Measurements from ENCODE around the gene ARFGEF3.

The ARFGEF3 gene

GRCh38 chr6:138226700-138227315, 65.1 kb downstream of the ARFGEF3 start:
- DNase-seq: no peak
- Histone ChIP-seq H3K9me3 (no peaks in the 10 kb centered on the region), H3K27me3 (peaks cover 3% of the 10 kb centered on the region; the same call in 1 of the 2 replicates), H3K4me3 (ENCODE audit: low read depth, low read length) (no peak overlapping the region), H3K36me3 (no peaks in the 10 kb centered on the region), H3K4me1 (no peaks in the 10 kb centered on the region)
- no peak for TF ChIP-seq CTCF (IDR thresholded peaks at IDR 0.05; ENCODE audit: low read depth, low read length)

- H3K4me3 ChIP-seq (ENCODE audit: low read depth, low read length): no peak overlapping the region
- TF ChIP-seq CTCF (IDR thresholded peaks at IDR 0.05; ENCODE audit: low read depth, low read length): no peak
- no peak for DNase-seq
- no peaks in the 10 kb centered on the region for H3K36me3 ChIP-seq
- H3K27me3 ChIP-seq: peaks cover 3% of the 10 kb centered on the region; the same call in 1 of the 2 replicates
- H3K4me1 ChIP-seq: no peaks in the 10 kb centered on the region
- no peaks in the 10 kb centered on the region for H3K9me3 ChIP-seq
Measured at GRCh38 chr6:138227316-138227781, 65.6 kb downstream of the ARFGEF3 start.

GRCh38 chr6:138229072-138229471, 67.3 kb downstream of the ARFGEF3 start:
- no peaks in the 10 kb centered on the region for H3K36me3 ChIP-seq
- H3K4me1 ChIP-seq: no peaks in the 10 kb centered on the region
- H3K4me3 ChIP-seq (ENCODE audit: low read depth, low read length): no peak overlapping the region
- no peaks in the 10 kb centered on the region for H3K9me3 ChIP-seq
- no peak for TF ChIP-seq CTCF (IDR thresholded peaks at IDR 0.05; ENCODE audit: low read depth, low read length)
- no peak for DNase-seq
- H3K27me3 ChIP-seq: 0 out of 2 replicates have a peak, but pooled peaks cover 3% of the 10 kb centered on the region

- Histone ChIP-seq H3K9me3 (no peaks in the 10 kb centered on the region), H3K27me3 (0 out of 2 replicates have a peak, but pooled peaks cover 3% of the 10 kb centered on the region), H3K4me1 (no peaks in the 10 kb centered on the region), H3K4me3 (ENCODE audit: low read depth, low read length) (no peak overlapping the region), H3K36me3 (no peaks in the 10 kb centered on the region)
- no peak for TF ChIP-seq CTCF (IDR thresholded peaks at IDR 0.05; ENCODE audit: low read depth, low read length)
- no peak for DNase-seq
Measured at GRCh38 chr6:138229663-138230179, 68.0 kb downstream of the ARFGEF3 start.

GRCh38 chr6:138230221-138230620, 68.5 kb downstream of the ARFGEF3 start:
- H3K27me3 ChIP-seq: 0 out of 2 replicates have a peak, but pooled peaks cover 3% of the 10 kb centered on the region
- no peak for TF ChIP-seq CTCF (IDR thresholded peaks at IDR 0.05; ENCODE audit: low read depth, low read length)
- H3K4me3 ChIP-seq (ENCODE audit: low read depth, low read length): no peak overlapping the region
- no peaks in the 10 kb centered on the region for H3K4me1 ChIP-seq
- H3K36me3 ChIP-seq: no peaks in the 10 kb centered on the region
- no peak for DNase-seq
- H3K9me3 ChIP-seq: no peaks in the 10 kb centered on the region

- DNase-seq: no peak
- H3K27me3 ChIP-seq: 0 out of 2 replicates have a peak, but pooled peaks cover 3% of the 10 kb centered on the region
- no peaks in the 10 kb centered on the region for H3K36me3 ChIP-seq
- no peak for TF ChIP-seq CTCF (IDR thresholded peaks at IDR 0.05; ENCODE audit: low read depth, low read length)
- H3K4me1 ChIP-seq: no peaks in the 10 kb centered on the region
- H3K4me3 ChIP-seq (ENCODE audit: low read depth, low read length): no peak overlapping the region
- no peaks in the 10 kb centered on the region for H3K9me3 ChIP-seq
Measured at GRCh38 chr6:138230759-138231380, 69.1 kb downstream of the ARFGEF3 start.

All from BE2C (cell line).